HG02642 (cell line): Measurements from ENCODE around the gene CHRNA3.

ENCODE experiments used
- ATAC-seq: cut with Tn5 transposase; IDR thresholded peaks from one replicate; pipeline ENCODE4 v1.9.1; 2021; ENCODE audit warnings: mild to moderate bottlenecking; ENCODE audit not compliant: unreplicated experiment, poor library complexity

The CHRNA3 gene

GRCh38 chr15:78620527-78621421 lies at the start of gene CHRNA3:
TSS of gene CHRNA3 (minus strand) at chr15:78620996. CDS start at chr15:78620794, 202 bp downstream.
- ATAC-seq: no peak

- ATAC-seq: no peak
These were observed 48.2 kb upstream of the CHRNA3 start for GRCh38 chr15:78668987-78669386.

- no peak for ATAC-seq
These were observed 46.9 kb upstream of the CHRNA3 start for GRCh38 chr15:78667578-78668236.

GRCh38 chr15:78666010-78666409 lies 45.2 kb upstream of the CHRNA3 start:
- ATAC-seq: no peak

- ATAC-seq: no peak
These were observed 42.9 kb upstream of the CHRNA3 start for GRCh38 chr15:78663703-78664102.

GRCh38 chr15:78662028-78662427 lies 41.2 kb upstream of the CHRNA3 start:
- no peak for ATAC-seq

GRCh38 chr15:78661001-78661400 lies 40.2 kb upstream of the CHRNA3 start:
- ATAC-seq: no peak

GRCh38 chr15:78660584-78660983 lies 39.8 kb upstream of the CHRNA3 start:
- no peak for ATAC-seq

- ATAC-seq: no peak
These were observed 38.0 kb upstream of the CHRNA3 start for GRCh38 chr15:78658823-78659222.

- no peak for ATAC-seq
These were observed 33.5 kb upstream of the CHRNA3 start for GRCh38 chr15:78654272-78654671.

GRCh38 chr15:78651930-78652615 lies 31.3 kb upstream of the CHRNA3 start:
- ATAC-seq: no peak

- ATAC-seq: no peak
These were observed 30.2 kb upstream of the CHRNA3 start for GRCh38 chr15:78651007-78651406.

GRCh38 chr15:78650022-78650421 lies 29.2 kb upstream of the CHRNA3 start:
- ATAC-seq: no peak

- no peak for ATAC-seq
These were observed 24.2 kb upstream of the CHRNA3 start for GRCh38 chr15:78645009-78645408.

GRCh38 chr15:78642331-78642730 lies 21.5 kb upstream of the CHRNA3 start:
- ATAC-seq: no peak

GRCh38 chr15:78641749-78642275 lies 21.0 kb upstream of the CHRNA3 start:
- no peak for ATAC-seq

- ATAC-seq: no peak
These were observed 20.4 kb upstream of the CHRNA3 start, which contains the start of gene CHRNB4 for GRCh38 chr15:78641102-78641748. TSS of gene CHRNB4 (minus strand) at chr15:78641210. CDS start at chr15:78641133, 77 bp downstream.

GRCh38 chr15:78640527-78641101 lies 19.8 kb upstream of the CHRNA3 start:
- ATAC-seq: no peak

- no peak for ATAC-seq
These were observed 18.0 kb upstream of the CHRNA3 start for GRCh38 chr15:78638658-78639314.
